HG03354 (cell line): Measurements from ENCODE around the gene ZNF185.

Experiments used
- ATAC-seq: cut with Tn5 transposase; IDR thresholded peaks from one replicate; pipeline ENCODE4 v1.9.1; 2021; ENCODE audit warnings: mild to moderate bottlenecking; ENCODE audit not compliant: unreplicated experiment, poor library complexity, severe bottlenecking

ZNF185 gene

GRCh38 chrX:152897222-152898131 lies at the start of gene ZNF185:
Gene ZNF185, plus strand, starts transcription at chrX:152898067. Its CDS starts 16,423 bp downstream, at chrX:152914490.
- no peak for ATAC-seq

GRCh38 chrX:152850465-152850864 lies 47.4 kb upstream of the ZNF185 start:
- ATAC-seq = no peak

GRCh38 chrX:152853986-152854385 lies 43.9 kb upstream of the ZNF185 start:
- no peak for ATAC-seq

GRCh38 chrX:152861116-152861515 lies 36.8 kb upstream of the ZNF185 start:
- no peak for ATAC-seq

- no peak for ATAC-seq
Observed at GRCh38 chrX:152861826-152862225, 36.0 kb upstream of the ZNF185 start.

- no peak for ATAC-seq
Observed at GRCh38 chrX:152865232-152865920, 32.5 kb upstream of the ZNF185 start.

GRCh38 chrX:152866386-152866785 lies 31.5 kb upstream of the ZNF185 start:
- ATAC-seq = no peak

- ATAC-seq = no peak
Observed at GRCh38 chrX:152869972-152870371, 27.9 kb upstream of the ZNF185 start.

GRCh38 chrX:152871260-152871659 lies 26.6 kb upstream of the ZNF185 start:
- no peak for ATAC-seq

GRCh38 chrX:152872522-152872921 lies 25.3 kb upstream of the ZNF185 start:
- ATAC-seq = no peak

GRCh38 chrX:152873361-152873760 lies 24.5 kb upstream of the ZNF185 start:
- ATAC-seq = no peak

- ATAC-seq = no peak
Observed at GRCh38 chrX:152876931-152877840, 20.7 kb upstream of the ZNF185 start.

GRCh38 chrX:152878976-152879755 lies 18.7 kb upstream of the ZNF185 start:
- ATAC-seq = no peak

- no peak for ATAC-seq
Observed at GRCh38 chrX:152881289-152881688, 16.6 kb upstream of the ZNF185 start.

- ATAC-seq = no peak
Observed at GRCh38 chrX:152884171-152884570, 13.7 kb upstream of the ZNF185 start.

GRCh38 chrX:152886716-152887115 lies 11.2 kb upstream of the ZNF185 start:
- ATAC-seq = no peak

- ATAC-seq = no peak
Observed at GRCh38 chrX:152892499-152892898, 5.4 kb upstream of the ZNF185 start.

GRCh38 chrX:152892999-152893891 lies 4.6 kb upstream of the ZNF185 start:
- no peak for ATAC-seq
